Gastroesophageal sphincter (tissue), 4 donors: Measurements from ENCODE around the gene SLC39A11. TPM values are rescaled to one million over a fixed set of nuclear protein-coding genes. Genes with fewer than 3 reads are reported as not detected.

Experiments
- small RNA-seq, 4 donors: library from RNA; depleted of rRNA; stranded (forward); fragments of <200 nt; gene quantifications; one replicate each; pipeline ENCODE3, GENCODE V24; 2016
- total RNA-seq, 4 donors: library from RNA; depleted of rRNA; stranded (reverse); fragments of >200 nt; gene quantifications; one replicate each; pipeline ENCODE4 v1.1.0, GENCODE V29; 2016

SLC39A11 gene
- total RNA-seq, 4 donors from 2014 or later, result 11.6 to 16.8 (median 14.5) TPM

Small RNAs within 50 kb of the gene (small RNA-seq; reads per million reads assigned to genes)
- 0 reads per million in 4 donors for gene RF00422

Other genes starting within 250 kb of the SLC39A11 start
- 1 to 10 TPM in 3 of 4 donors, under 1 TPM in 1; 0.93 to 2.0 (median 1.0) TPM for gene SSTR2, start 72.3 kb upstream of the SLC39A11 start, total RNA-seq
- 10 to 100 TPM; 16.2 to 33.0 (median 27.3) TPM for gene COG1, start 100.4 kb upstream of the SLC39A11 start, total RNA-seq
- gene CPSF4L, start 169.2 kb upstream of the SLC39A11 start, total RNA-seq, result not detected
- gene CDC42EP4, start 219.3 kb upstream of the SLC39A11 start, total RNA-seq, result 100 to 1,000 TPM in 1 of 4 donors, 10 to 100 TPM in 3; 69.4 to 106 (median 73.0) TPM